ENCODE data around the gene PAK1IP1. TPM values are rescaled to one million over a fixed set of nuclear protein-coding genes. Genes with fewer than 3 reads are reported as not detected.
A peak's percentile ranks its signal among the peaks of the same experiment; 100 is the strongest.

Gene PAK1IP1
- total and polyA plus RNA-seq, 10 of the 15 experiments (the other 5 are each of a cell fraction or from before 2014, with no cell fraction given) = 26.0 to 98.5 (median 47.8) TPM

GRCh38 chr6:10719964-10720264 lies 25.1 kb downstream of the PAK1IP1 start:
- Histone ChIP-seq H3K9me3 (replicated peaks; ENCODE audit: control insufficient read depth, insufficient read depth, low read length) (peaks cover 12% of the 10 kb centered on the region), H3K27me3 (replicated peaks in 1 of 2; ENCODE audit: control insufficient read depth in 2 of 2, insufficient read depth in 2 of 2, low read length in 1 of 2) (no peaks in the 10 kb centered on the region), H3K4me1 (ENCODE audit: control insufficient read depth, insufficient read depth, low read length) (peaks cover 4% of the 10 kb centered on the region; the same call in 1 of the 2 replicates), H3K36me3 (ENCODE audit: control insufficient read depth in 2 of 2, insufficient read depth in 2 of 2, low read length in 1 of 2) (no peaks in the 10 kb centered on the region), H2AFZ (ENCODE audit: control insufficient read depth, low read depth, low read length) (peak overlapping the region; percentile 80), H3K27ac (ENCODE audit: control insufficient read depth, insufficient read depth) (peak overlapping the region; percentile 78), H3K4me3 (peak overlapping the region; percentile 76), H3K9ac (ENCODE audit: control insufficient read depth, insufficient read depth, low read length) (peak overlapping the region; percentile 73), H3K4me2 (ENCODE audit: control insufficient read depth, insufficient read depth) (peak overlapping the region; percentile 75), H4K20me1 (ENCODE audit: control insufficient read depth, insufficient read depth) (no peaks in the 10 kb centered on the region), H3K79me2 (ENCODE audit: control insufficient read depth, insufficient read depth, low read length) (peaks cover 13% of the 10 kb centered on the region)
- ChIA-PET SMC1A (ENCODE audit: uncharacterized antibody, unreplicated experiment) (interaction anchor here (0.6 to 3.1 kb wide), 5 partner anchors 9 to 242 kb away, joined by 3 to 8 read pairs (median 4); no protein-coding TSS in a partner anchor), POLR2A (interaction anchor here (0.8 to 6.0 kb wide), 2 partner anchors 17 to 25 kb away, joined by 3 to 40 read pairs; partner anchors contain the start of genes C6orf52 and PAK1IP1), CTCF (interaction anchor here (0.9 to 2.2 kb wide), 3 partner anchors 9 to 242 kb away, joined by 3 to 7 read pairs (median 5); no protein-coding TSS in a partner anchor), RAD21 (ENCODE audit: unreplicated experiment) (interaction anchor here (1.3 to 2.4 kb wide), 2 partner anchors 27 to 81 kb away, joined by 3 to 12 read pairs; partner anchors contain the start of gene TMEM14B)
- DNase-seq (ENCODE audit: low read depth, low spot score) (no peak), FAIRE-seq (no peak), ATAC-seq (no peak)
- TF ChIP-seq HDAC6 (IDR thresholded peaks at IDR 0.05; ENCODE audit: unreplicated experiment) = no peak
- 0 out of 2 replicates have a peak, but pooled peaks have one; percentile 10 for TF ChIP-seq ZBTB33 (IDR thresholded peaks at IDR 0.05)
- in situ Hi-C loops (cut with MboI) (no loop called here), intact Hi-C loops (cut with micrococcal nuclease; ENCODE audit: unreplicated experiment) (loop anchor here (10.0 kb wide), 1 partner anchor 185 kb away; no protein-coding TSS in a partner anchor)
- 62% methylated on average over 19 of the region's 21 CpGs for WGBS (ENCODE audit: insufficient coverage, insufficient replicate concordance, low lambda C conversion rate, missing lambda C conversion rate)
- no TSS peak for BruUV-seq (replicated peaks)

All from GM12878 (cell line).